ENCODE measurements around the gene HGS.

DNA sequence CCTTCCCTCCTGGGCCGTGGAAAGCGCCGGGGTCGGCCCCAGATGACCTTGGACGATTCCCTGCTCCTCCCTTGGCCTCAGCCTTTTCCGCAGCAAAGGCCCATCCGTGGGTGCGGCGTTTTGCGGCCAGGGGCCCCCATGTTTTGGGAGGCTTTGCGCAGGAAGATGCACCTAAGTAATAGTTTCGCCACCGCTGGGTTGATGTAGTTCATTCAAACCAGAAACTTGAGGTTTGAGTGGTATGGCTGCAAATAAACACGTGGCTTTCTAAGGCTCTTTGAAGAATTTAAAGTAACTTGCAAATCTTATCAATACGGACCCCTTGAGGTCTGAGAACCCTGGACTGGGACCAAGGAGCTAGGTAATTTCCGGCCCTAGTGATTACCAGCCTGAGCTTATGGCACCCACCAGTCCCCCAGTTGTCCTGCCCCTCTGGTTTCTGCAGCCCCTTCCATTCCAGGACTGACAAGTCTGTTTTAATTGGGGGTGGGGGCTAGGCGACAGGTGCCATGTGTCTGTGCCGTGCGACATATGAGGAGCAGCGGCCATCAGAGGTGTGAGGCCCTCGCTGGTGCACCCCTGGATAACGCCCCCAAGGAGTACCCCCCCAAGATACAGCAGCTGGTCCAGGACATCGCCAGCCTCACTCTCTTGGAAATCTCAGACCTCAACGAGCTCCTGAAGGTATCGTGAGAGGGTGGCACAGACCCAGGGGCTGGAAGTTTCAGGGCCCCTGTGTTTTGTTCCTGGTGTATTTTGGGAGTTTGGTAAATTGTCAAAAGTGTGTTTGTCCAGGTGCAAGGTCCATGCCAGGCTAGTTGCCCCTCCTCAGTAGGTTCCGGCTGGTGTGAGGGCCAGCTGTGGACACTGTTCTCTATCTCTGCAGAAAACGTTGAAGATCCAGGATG is 20.2 kb downstream of the HGS start:
- TF ChIP-seq EZH2 (IDR thresholded peaks at IDR 0.05; ENCODE audit: insufficient read depth, poor library complexity, severe bottlenecking) (no peak), EZH2phosphoT487 (IDR thresholded peaks at IDR 0.05; ENCODE audit: insufficient read depth, low read depth) (no peak)
